Measurements from ENCODE around the gene EFHD2.
A peak's percentile ranks its signal among the peaks of the same experiment; 100 is the strongest.

Gene EFHD2

GRCh38 chr1:15406614-15407559 is 2.8 kb upstream of the EFHD2 start:
- H4K20me1 ChIP-seq (ENCODE audit: insufficient read depth, low read length) = peaks cover 9% of the 10 kb centered on the region
- no peak overlapping the region for H3K4me3 ChIP-seq (ENCODE audit: low read length)
- H3K9ac ChIP-seq (ENCODE audit: low read length) = no peak overlapping the region
- no peak for TF ChIP-seq EZH2phosphoT487 (IDR thresholded peaks at IDR 0.05; ENCODE audit: low read depth)
- TF ChIP-seq, protein P1, sequence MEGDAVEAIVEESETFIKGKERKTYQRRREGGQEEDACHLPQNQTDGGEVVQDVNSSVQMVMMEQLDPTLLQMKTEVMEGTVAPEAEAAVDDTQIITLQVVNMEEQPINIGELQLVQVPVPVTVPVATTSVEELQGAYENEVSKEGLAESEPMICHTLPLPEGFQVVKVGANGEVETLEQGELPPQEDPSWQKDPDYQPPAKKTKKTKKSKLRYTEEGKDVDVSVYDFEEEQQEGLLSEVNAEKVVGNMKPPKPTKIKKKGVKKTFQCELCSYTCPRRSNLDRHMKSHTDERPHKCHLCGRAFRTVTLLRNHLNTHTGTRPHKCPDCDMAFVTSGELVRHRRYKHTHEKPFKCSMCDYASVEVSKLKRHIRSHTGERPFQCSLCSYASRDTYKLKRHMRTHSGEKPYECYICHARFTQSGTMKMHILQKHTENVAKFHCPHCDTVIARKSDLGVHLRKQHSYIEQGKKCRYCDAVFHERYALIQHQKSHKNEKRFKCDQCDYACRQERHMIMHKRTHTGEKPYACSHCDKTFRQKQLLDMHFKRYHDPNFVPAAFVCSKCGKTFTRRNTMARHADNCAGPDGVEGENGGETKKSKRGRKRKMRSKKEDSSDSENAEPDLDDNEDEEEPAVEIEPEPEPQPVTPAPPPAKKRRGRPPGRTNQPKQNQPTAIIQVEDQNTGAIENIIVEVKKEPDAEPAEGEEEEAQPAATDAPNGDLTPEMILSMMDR (IDR thresholded peaks at IDR 0.05; ENCODE audit: low read depth, low read length) = no peak
- peaks cover 9% of the 10 kb centered on the region for H3K4me1 ChIP-seq (ENCODE audit: low read length)
- H3K9me3 ChIP-seq (ENCODE audit: insufficient read depth, low read length) = no peaks in the 10 kb centered on the region
- H2AFZ ChIP-seq (ENCODE audit: low read depth, low read length) = no peak overlapping the region
- H3K4me2 ChIP-seq (ENCODE audit: low read length) = no peak overlapping the region
- peaks cover 24% of the 10 kb centered on the region for H3K27me3 ChIP-seq (ENCODE audit: low read depth, low read length)
- no peak overlapping the region for H3K27ac ChIP-seq (ENCODE audit: low read length)
- peaks cover 19% of the 10 kb centered on the region for H3K79me2 ChIP-seq (ENCODE audit: low read length)
- no peaks in the 10 kb centered on the region for H3K36me3 ChIP-seq (replicated peaks; ENCODE audit: low read depth, low read length)

DNA sequence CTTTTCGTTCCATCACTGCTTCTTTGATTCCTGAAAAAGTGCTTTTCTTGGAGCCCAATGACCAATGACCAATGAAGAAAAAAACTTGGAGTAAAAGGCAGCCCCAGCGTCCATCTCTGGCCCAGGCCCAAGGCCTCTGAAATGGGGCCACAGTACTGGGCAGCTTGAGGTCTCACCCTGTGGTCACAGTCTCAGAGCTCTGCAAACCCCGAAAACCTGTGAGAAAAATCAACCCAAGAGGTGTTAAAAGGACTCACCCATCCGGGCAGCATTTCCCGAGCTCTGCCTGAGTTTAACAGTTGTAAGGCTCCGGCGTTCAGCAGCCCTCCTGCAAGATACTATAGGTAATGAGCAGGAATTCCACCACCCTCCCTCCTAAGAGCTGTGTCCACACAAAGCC is 2.1 kb upstream of the EFHD2 start:
- no peak overlapping the region for H3K4me3 ChIP-seq (ENCODE audit: low read length)
- H3K27ac ChIP-seq (ENCODE audit: low read length) = no peak overlapping the region
- peaks cover 24% of the 10 kb centered on the region for H3K27me3 ChIP-seq (ENCODE audit: low read depth, low read length)
- peaks cover 25% of the 10 kb centered on the region for H3K79me2 ChIP-seq (ENCODE audit: low read length)
- TF ChIP-seq EZH2phosphoT487 (IDR thresholded peaks at IDR 0.05; ENCODE audit: low read depth) = no peak
- TF ChIP-seq, protein P1 (IDR thresholded peaks at IDR 0.05; ENCODE audit: low read depth, low read length) = no peak
- H4K20me1 ChIP-seq (ENCODE audit: insufficient read depth, low read length) = peaks cover 16% of the 10 kb centered on the region
- no peaks in the 10 kb centered on the region for H3K36me3 ChIP-seq (replicated peaks; ENCODE audit: low read depth, low read length)
- H2AFZ ChIP-seq (ENCODE audit: low read depth, low read length) = no peak overlapping the region
- no peak overlapping the region for H3K9ac ChIP-seq (ENCODE audit: low read length)
- H3K4me2 ChIP-seq (ENCODE audit: low read length) = no peak overlapping the region
- no peaks in the 10 kb centered on the region for H3K9me3 ChIP-seq (ENCODE audit: insufficient read depth, low read length)
- peaks cover 9% of the 10 kb centered on the region for H3K4me1 ChIP-seq (ENCODE audit: low read length)

DNA sequence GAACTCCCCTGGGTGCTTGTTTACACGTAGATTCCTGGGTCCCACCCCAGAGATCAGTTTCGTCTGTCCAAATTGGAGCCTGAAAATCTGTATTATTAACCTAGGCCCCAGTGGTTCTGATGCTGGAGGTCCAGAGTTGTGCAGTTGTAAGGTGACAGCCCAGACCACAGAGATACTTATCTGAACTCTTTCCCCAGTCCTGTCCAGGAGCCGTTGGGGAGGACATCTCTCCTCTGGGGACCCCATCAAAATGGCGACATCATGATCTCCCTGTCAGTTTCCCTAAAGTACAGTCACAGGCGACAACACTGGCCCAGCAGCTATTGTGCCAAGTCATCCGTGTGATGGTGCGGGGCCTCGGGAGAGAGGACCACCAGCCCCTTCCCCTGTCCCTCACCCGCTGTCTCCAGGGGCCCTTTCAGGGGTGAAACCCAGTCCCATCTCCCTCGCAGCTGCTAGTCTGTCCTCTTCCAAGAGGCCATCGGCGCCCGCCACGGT is 749 bp upstream of the EFHD2 start:
- TF ChIP-seq, protein P1 (IDR thresholded peaks at IDR 0.05; ENCODE audit: low read depth, low read length) = no peak
- TF ChIP-seq EZH2phosphoT487 (IDR thresholded peaks at IDR 0.05; ENCODE audit: low read depth) = no peak
- peaks cover 29% of the 10 kb centered on the region for H3K79me2 ChIP-seq (ENCODE audit: low read length)
- no peaks in the 10 kb centered on the region for H3K36me3 ChIP-seq (replicated peaks; ENCODE audit: low read depth, low read length)
- H3K9ac ChIP-seq (ENCODE audit: low read length) = peak overlapping the region; percentile 91
- H3K4me3 ChIP-seq (ENCODE audit: low read length) = peak overlapping the region; percentile 99
- peaks cover 24% of the 10 kb centered on the region for H3K27me3 ChIP-seq (ENCODE audit: low read depth, low read length)
- no peak overlapping the region for H3K27ac ChIP-seq (ENCODE audit: low read length)
- peaks cover 18% of the 10 kb centered on the region for H4K20me1 ChIP-seq (ENCODE audit: insufficient read depth, low read length)
- peak overlapping the region; percentile 94 for H3K4me2 ChIP-seq (ENCODE audit: low read length)
- H3K9me3 ChIP-seq (ENCODE audit: insufficient read depth, low read length) = no peaks in the 10 kb centered on the region
- H2AFZ ChIP-seq (ENCODE audit: low read depth, low read length) = peak overlapping the region; percentile 74; the same call in 1 of the 2 replicates
- H3K4me1 ChIP-seq (ENCODE audit: low read length) = peaks cover 9% of the 10 kb centered on the region

DNA sequence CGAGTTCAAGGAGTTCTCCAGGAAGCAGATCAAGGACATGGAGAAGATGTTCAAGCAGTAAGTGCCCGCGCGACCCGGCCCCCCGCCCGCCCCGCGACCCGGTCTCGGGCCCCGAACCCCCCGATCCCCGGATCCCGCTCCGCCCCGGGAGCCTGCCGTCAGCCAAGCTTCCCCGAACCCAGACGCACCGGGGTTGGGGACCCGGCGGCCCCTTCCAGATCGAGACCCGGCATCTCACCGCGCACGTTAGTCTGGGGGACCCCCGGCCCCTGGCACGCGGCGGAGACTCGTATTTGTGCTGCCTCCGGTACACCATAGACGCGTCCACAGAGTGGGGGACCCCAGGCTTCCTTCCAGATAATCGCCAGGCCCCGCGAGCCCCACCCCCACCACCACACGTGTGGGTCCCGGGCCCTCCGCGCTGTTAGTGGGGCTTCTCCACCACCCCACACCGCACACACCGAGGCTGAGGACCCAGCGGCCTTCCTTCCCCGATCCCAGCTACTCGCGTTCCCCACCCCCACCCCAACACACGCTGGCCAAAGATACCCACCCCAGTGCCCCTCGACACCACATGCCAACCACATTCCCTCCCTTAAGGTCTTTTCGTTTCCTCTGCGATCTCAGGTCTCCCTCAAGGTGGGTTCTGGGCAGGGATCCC is 665 bp downstream of the EFHD2 start:
- TF ChIP-seq, protein P1 (IDR thresholded peaks at IDR 0.05; ENCODE audit: low read depth, low read length) = no peak
- TF ChIP-seq EZH2phosphoT487 (IDR thresholded peaks at IDR 0.05; ENCODE audit: low read depth) = no peak
- peaks cover 29% of the 10 kb centered on the region for H4K20me1 ChIP-seq (ENCODE audit: insufficient read depth, low read length)
- H3K9ac ChIP-seq (ENCODE audit: low read length) = peak overlapping the region; percentile 91
- peaks cover 24% of the 10 kb centered on the region for H3K27me3 ChIP-seq (ENCODE audit: low read depth, low read length)
- H3K79me2 ChIP-seq (ENCODE audit: low read length) = peaks cover 42% of the 10 kb centered on the region
- H3K27ac ChIP-seq (ENCODE audit: low read length) = no peak overlapping the region; the same call in 1 of the 2 replicates
- peak overlapping the region; percentile 100 for H3K4me2 ChIP-seq (ENCODE audit: low read length)
- H3K4me1 ChIP-seq (ENCODE audit: low read length) = peaks cover 21% of the 10 kb centered on the region
- no peaks in the 10 kb centered on the region for H3K9me3 ChIP-seq (ENCODE audit: insufficient read depth, low read length)
- no peak overlapping the region for H2AFZ ChIP-seq (ENCODE audit: low read depth, low read length)
- peaks cover 9% of the 10 kb centered on the region for H3K36me3 ChIP-seq (replicated peaks; ENCODE audit: low read depth, low read length)
- peak overlapping the region; percentile 99 for H3K4me3 ChIP-seq (ENCODE audit: low read length)

Data from OCI-LY3 (cell line).